CD4-positive, alpha-beta T cell treated with Interferon gamma for 1 hour (primary cell): ENCODE measurements around the gene CHD1.
"Not testable (repeated sequence)": the region's sequence is repeated elsewhere in the genome, so short reads cannot be mapped to it uniquely, and the experiment has no call there.

Source experiments
- DNase-seq: peaks from one replicate; pipeline ENCODE4 v3.0.0-alpha.2; 2020

The CHD1 gene

GRCh38 chr5:98928873-98929709 is at the start of gene CHD1:
Gene CHD1, minus strand, starts transcription at chr5:98929007. Its CDS starts 2,621 bp downstream, at chr5:98926386.
- peak; percentile 97 for DNase-seq

- DNase-seq: no peak
These were observed 49.7 kb upstream of the CHD1 start for GRCh38 chr5:98978528-98978927.

- DNase-seq: no peak
These were observed 48.9 kb upstream of the CHD1 start for GRCh38 chr5:98977723-98978122.

GRCh38 chr5:98975682-98976407 is 47.0 kb upstream of the CHD1 start:
- no peak for DNase-seq

- DNase-seq: no peak
These were observed 46.4 kb upstream of the CHD1 start for GRCh38 chr5:98975223-98975622.

GRCh38 chr5:98969400-98969799 is 40.6 kb upstream of the CHD1 start:
- DNase-seq: no peak

GRCh38 chr5:98968056-98968564 is 39.3 kb upstream of the CHD1 start:
- no peak for DNase-seq

- DNase-seq: no peak
These were observed 36.4 kb upstream of the CHD1 start for GRCh38 chr5:98965226-98965625.

GRCh38 chr5:98964621-98965020 is 35.8 kb upstream of the CHD1 start:
- no peak for DNase-seq

GRCh38 chr5:98963019-98963418 is 34.2 kb upstream of the CHD1 start:
- DNase-seq: no peak

GRCh38 chr5:98962587-98962986 is 33.8 kb upstream of the CHD1 start:
- DNase-seq: no peak

- DNase-seq: no peak
These were observed 33.0 kb upstream of the CHD1 start for GRCh38 chr5:98961665-98962344.

- DNase-seq: no peak
These were observed 28.5 kb upstream of the CHD1 start for GRCh38 chr5:98957307-98957706.

GRCh38 chr5:98955888-98956287 is 27.1 kb upstream of the CHD1 start:
- DNase-seq: not testable (repeated sequence)

GRCh38 chr5:98955471-98955870 is 26.7 kb upstream of the CHD1 start:
- DNase-seq: not testable (repeated sequence)

GRCh38 chr5:98954392-98955028 is 25.7 kb upstream of the CHD1 start:
- DNase-seq: no peak

- no peak for DNase-seq
These were observed 14.0 kb upstream of the CHD1 start for GRCh38 chr5:98942847-98943246.

- no peak for DNase-seq
These were observed 12.5 kb upstream of the CHD1 start for GRCh38 chr5:98941131-98941883.

GRCh38 chr5:98940581-98940980 is 11.8 kb upstream of the CHD1 start:
- DNase-seq: no peak

- no peak for DNase-seq
These were observed 9.7 kb upstream of the CHD1 start for GRCh38 chr5:98938464-98938863.

- no peak for DNase-seq
These were observed 8.3 kb upstream of the CHD1 start for GRCh38 chr5:98936948-98937715.
